Measurements from ENCODE around the gene PRND. TPM values are rescaled to one million over a fixed set of nuclear protein-coding genes. Genes with fewer than 3 reads are reported as not detected.
"Not testable (repeated sequence)": the region's sequence is repeated elsewhere in the genome, so short reads cannot be mapped to it uniquely, and the experiment has no call there.

PRND gene
- total RNA-seq, 4 donors from 2014 or later, result 1.0 to 14.9 (median 1.8) TPM; not detected in 1

- no peak overlapping the region for H3K4me3 ChIP-seq
- intact Hi-C loops (cut with DNase I; ENCODE audit: low total_unique reads), result loop anchor here (2.0 kb wide), 1 partner anchor 114 kb away; no protein-coding TSS in a partner anchor
- H3K36me3 ChIP-seq, result no peaks in the 10 kb centered on the region
- no peaks in the 10 kb centered on the region for H3K9me3 ChIP-seq
- TF ChIP-seq POLR2A (IDR thresholded peaks at IDR 0.05), result no peak
- peak; percentile 67 to 87 (median 80) for TF ChIP-seq CTCF (IDR thresholded peaks at IDR 0.05)
- H3K27me3 ChIP-seq, result no peaks in the 10 kb centered on the region
- peak; percentile 76 to 84 for DNase-seq
- H3K27ac ChIP-seq, result peak overlapping the region; percentile 82 to 94
- peaks cover 0 to 8% of the 10 kb centered on the region in 2 donors for H3K4me1 ChIP-seq
Observed at GRCh38 chr20:4720041-4720976, 1.4 kb upstream of the PRND start.

GRCh38 chr20:4720977-4721349 is 746 bp upstream of the PRND start:
- no peak overlapping the region for H3K4me3 ChIP-seq
- peak overlapping the region in 1 of 2 donors; percentile 94 for H3K27ac ChIP-seq

GRCh38 chr20:4722571-4722970 is 862 bp downstream of the PRND start:
- H3K27ac ChIP-seq, result peak overlapping the region in 1 of 2 donors; percentile 13
- intact Hi-C loops (cut with DNase I; ENCODE audit: low total_unique reads), result no loop called here

More at GRCh38 chr20:4720977-4721349, 746 bp upstream of the PRND start:
- Histone ChIP-seq H3K27me3 (no peaks in the 10 kb centered on the region), H3K4me1 (peaks cover 0 to 8% of the 10 kb centered on the region in 2 donors), H3K36me3 (no peaks in the 10 kb centered on the region), H3K9me3 (no peaks in the 10 kb centered on the region)
- intact Hi-C loops (cut with DNase I; ENCODE audit: low total_unique reads), result loop anchor here (2.0 kb wide), 1 partner anchor 114 kb away; no protein-coding TSS in a partner anchor
- no peak for TF ChIP-seq POLR2A (IDR thresholded peaks at IDR 0.05)
- TF ChIP-seq CTCF (IDR thresholded peaks at IDR 0.05), result no peak
- DNase-seq, result peak in 1 of 2 donors; percentile 24

GRCh38 chr20:4722993-4723392 is 1.3 kb downstream of the PRND start:
- no peak overlapping the region for H3K27ac ChIP-seq
- DNase-seq, result no peak
- peaks cover 0 to 8% of the 10 kb centered on the region in 2 donors for H3K4me1 ChIP-seq
- no peaks in the 10 kb centered on the region for H3K36me3 ChIP-seq
- no peak overlapping the region for H3K4me3 ChIP-seq
- intact Hi-C loops (cut with DNase I; ENCODE audit: low total_unique reads), result no loop called here
- no peaks in the 10 kb centered on the region for H3K9me3 ChIP-seq
- H3K27me3 ChIP-seq, result no peaks in the 10 kb centered on the region
- TF ChIP-seq CTCF (IDR thresholded peaks at IDR 0.05) (no peak), POLR2A (IDR thresholded peaks at IDR 0.05) (no peak)

More at GRCh38 chr20:4722571-4722970, 862 bp downstream of the PRND start:
- no peak overlapping the region for H3K4me3 ChIP-seq
- no peak for TF ChIP-seq CTCF (IDR thresholded peaks at IDR 0.05)
- no peak for TF ChIP-seq POLR2A (IDR thresholded peaks at IDR 0.05)
- H3K27me3 ChIP-seq, result no peaks in the 10 kb centered on the region
- no peak for DNase-seq
- peaks cover 0 to 8% of the 10 kb centered on the region in 2 donors for H3K4me1 ChIP-seq
- H3K36me3 ChIP-seq, result no peaks in the 10 kb centered on the region
- H3K9me3 ChIP-seq, result no peaks in the 10 kb centered on the region

GRCh38 chr20:4723553-4723952 is 1.8 kb downstream of the PRND start:
- H3K4me3 ChIP-seq; H3K27ac ChIP-seq; H3K36me3 ChIP-seq; H3K4me1 ChIP-seq; intact Hi-C loops (cut with DNase I; ENCODE audit: low total_unique reads); H3K27me3 ChIP-seq; H3K9me3 ChIP-seq; DNase-seq: not testable (repeated sequence)
